ENCODE measurements around the gene NDOR1.
"Not testable (repeated sequence)": the region's sequence is repeated elsewhere in the genome, so short reads cannot be mapped to it uniquely, and the experiment has no call there.

The NDOR1 gene

DNA sequence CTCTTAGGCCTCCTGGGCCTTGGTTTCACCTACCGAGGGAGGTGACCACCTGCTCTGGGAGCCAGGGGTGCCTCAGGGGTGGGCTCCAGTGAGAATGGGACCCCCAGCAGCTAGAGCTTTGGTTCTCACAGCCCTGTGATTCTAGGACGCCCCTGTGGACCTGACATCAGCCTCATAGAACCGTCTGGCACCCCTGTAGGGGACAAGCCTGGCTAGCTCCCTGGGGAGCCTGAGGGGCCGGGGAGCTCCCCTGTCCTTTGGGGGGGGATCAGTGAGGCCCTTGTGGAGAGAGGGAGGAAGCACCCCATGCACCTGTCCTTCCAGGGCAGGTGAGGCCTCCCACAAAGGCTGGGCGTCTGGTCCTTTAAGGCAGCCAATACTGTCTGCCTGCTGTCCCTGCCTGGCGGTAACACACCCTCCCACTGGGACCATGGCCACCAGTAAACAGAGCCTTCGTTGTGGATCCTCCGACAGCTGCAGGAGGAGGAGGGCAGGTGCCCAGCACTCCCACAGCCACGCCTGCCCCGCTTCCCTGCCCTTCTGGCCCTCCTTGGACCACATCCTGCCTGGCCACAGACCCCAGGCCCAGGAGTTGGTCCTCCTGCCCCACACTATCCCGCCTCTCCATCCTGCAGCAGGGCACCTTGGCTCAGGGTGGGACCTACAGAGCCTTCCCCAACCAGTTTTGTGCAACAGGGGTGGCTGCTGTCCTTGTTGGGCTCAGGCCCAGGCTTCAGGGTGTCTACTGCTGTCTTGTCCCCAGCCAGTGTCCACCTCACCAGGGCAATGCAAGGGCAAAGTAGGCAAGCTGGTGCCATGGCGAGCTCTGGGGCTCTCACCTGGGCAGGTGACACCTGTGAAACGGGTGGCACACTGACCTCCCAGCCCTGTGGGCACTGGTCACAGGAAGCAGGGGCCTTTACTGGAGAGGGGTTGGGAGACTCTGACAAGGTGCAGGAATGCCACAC, 32.5 kb downstream of the NDOR1 start:
- Histone ChIP-seq H3K36me3 (ENCODE audit: insufficient read depth, low read length) (peaks cover 13% of the 10 kb centered on the region; the same call in 1 of the 2 replicates), H2AFZ (ENCODE audit: low read length) (no peak overlapping the region), H3F3A (ENCODE audit: low read depth) (0 out of 2 replicates have a peak, but pooled peaks cover 6% of the 10 kb centered on the region), H3K4me2 (ENCODE audit: low read depth, low read length, poor library complexity, severe bottlenecking) (peak overlapping the region; percentile 75), H3K4me3 (ENCODE audit: low read length, poor library complexity, severe bottlenecking) (no peak overlapping the region), H3K4me1 (ENCODE audit: insufficient read depth, low read length, poor library complexity, severe bottlenecking) (peaks cover 32% of the 10 kb centered on the region), H3K27me3 (ENCODE audit: insufficient read depth, low read length, poor library complexity, severe bottlenecking) (no peaks in the 10 kb centered on the region), H3K9ac (ENCODE audit: low read depth, low read length, poor library complexity, severe bottlenecking) (peak overlapping the region; percentile 55), H3K9me3 (ENCODE audit: insufficient read depth, low read depth, low read length) (no peaks in the 10 kb centered on the region), H4K20me1 (ENCODE audit: insufficient read depth, low read length, poor library complexity, severe bottlenecking) (peaks cover 15% of the 10 kb centered on the region), H3K79me2 (ENCODE audit: insufficient read depth, low read length) (peaks cover 41% of the 10 kb centered on the region), H3K9me2 (replicated peaks; ENCODE audit: low read depth, low read length) (no peaks in the 10 kb centered on the region)
- TF ChIP-seq, protein P1, sequence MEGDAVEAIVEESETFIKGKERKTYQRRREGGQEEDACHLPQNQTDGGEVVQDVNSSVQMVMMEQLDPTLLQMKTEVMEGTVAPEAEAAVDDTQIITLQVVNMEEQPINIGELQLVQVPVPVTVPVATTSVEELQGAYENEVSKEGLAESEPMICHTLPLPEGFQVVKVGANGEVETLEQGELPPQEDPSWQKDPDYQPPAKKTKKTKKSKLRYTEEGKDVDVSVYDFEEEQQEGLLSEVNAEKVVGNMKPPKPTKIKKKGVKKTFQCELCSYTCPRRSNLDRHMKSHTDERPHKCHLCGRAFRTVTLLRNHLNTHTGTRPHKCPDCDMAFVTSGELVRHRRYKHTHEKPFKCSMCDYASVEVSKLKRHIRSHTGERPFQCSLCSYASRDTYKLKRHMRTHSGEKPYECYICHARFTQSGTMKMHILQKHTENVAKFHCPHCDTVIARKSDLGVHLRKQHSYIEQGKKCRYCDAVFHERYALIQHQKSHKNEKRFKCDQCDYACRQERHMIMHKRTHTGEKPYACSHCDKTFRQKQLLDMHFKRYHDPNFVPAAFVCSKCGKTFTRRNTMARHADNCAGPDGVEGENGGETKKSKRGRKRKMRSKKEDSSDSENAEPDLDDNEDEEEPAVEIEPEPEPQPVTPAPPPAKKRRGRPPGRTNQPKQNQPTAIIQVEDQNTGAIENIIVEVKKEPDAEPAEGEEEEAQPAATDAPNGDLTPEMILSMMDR (conservative IDR thresholded peaks at IDR 0.05; ENCODE audit: low read length), result no peak
- no peak for TF ChIP-seq EZH2phosphoT487 (IDR thresholded peaks at IDR 0.05; ENCODE audit: borderline replicate concordance)

DNA sequence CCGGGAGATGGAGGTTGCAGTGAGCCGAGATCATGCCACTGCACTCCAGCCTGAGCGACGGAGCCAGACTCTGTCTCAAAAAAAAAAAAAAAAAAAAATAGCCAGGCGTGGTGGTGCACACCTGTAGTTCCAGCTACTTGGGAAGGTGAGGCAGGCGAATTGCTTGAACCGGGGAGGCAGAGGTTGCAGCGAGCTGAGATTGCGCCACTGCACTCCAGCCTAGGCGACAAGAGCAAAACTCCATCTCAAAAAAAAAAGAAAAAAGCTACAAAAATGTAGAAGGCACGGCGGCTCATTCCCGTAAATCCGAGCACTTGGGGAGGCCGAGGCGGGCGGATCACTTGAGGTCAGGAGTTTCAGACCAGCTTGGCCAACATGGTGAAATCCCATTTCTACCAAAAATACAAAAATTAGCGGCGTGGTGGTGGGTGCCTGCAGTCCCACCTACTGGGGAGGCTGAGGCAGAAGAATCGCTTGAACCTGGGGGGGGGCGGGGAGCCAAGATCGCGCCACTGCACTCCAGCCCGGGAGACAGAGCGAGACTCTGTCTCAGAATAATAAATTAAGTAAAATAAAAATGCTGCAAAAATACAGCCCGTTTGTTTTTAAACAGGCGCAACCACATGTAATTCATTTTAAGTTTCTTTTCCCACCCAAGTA, 34.2 kb downstream of the NDOR1 start:
- not testable (repeated sequence) for H3K27me3 ChIP-seq (ENCODE audit: insufficient read depth, low read length, poor library complexity, severe bottlenecking); H3K9me3 ChIP-seq (ENCODE audit: insufficient read depth, low read depth, low read length); H3K9me2 ChIP-seq (replicated peaks; ENCODE audit: low read depth, low read length); H3F3A ChIP-seq (ENCODE audit: low read depth)
- Histone ChIP-seq H4K20me1 (ENCODE audit: insufficient read depth, low read length, poor library complexity, severe bottlenecking) (peaks cover 24% of the 10 kb centered on the region), H3K4me2 (ENCODE audit: low read depth, low read length, poor library complexity, severe bottlenecking) (peak overlapping the region; percentile 75), H2AFZ (ENCODE audit: low read length) (peak overlapping the region; percentile 90), H3K4me1 (ENCODE audit: insufficient read depth, low read length, poor library complexity, severe bottlenecking) (peaks cover 40% of the 10 kb centered on the region), H3K4me3 (ENCODE audit: low read length, poor library complexity, severe bottlenecking) (peak overlapping the region; percentile 79), H3K36me3 (ENCODE audit: insufficient read depth, low read length) (peaks cover 21% of the 10 kb centered on the region; the same call in 1 of the 2 replicates), H3K79me2 (ENCODE audit: insufficient read depth, low read length) (peaks cover 51% of the 10 kb centered on the region), H3K9ac (ENCODE audit: low read depth, low read length, poor library complexity, severe bottlenecking) (peak overlapping the region; percentile 87)

DNA sequence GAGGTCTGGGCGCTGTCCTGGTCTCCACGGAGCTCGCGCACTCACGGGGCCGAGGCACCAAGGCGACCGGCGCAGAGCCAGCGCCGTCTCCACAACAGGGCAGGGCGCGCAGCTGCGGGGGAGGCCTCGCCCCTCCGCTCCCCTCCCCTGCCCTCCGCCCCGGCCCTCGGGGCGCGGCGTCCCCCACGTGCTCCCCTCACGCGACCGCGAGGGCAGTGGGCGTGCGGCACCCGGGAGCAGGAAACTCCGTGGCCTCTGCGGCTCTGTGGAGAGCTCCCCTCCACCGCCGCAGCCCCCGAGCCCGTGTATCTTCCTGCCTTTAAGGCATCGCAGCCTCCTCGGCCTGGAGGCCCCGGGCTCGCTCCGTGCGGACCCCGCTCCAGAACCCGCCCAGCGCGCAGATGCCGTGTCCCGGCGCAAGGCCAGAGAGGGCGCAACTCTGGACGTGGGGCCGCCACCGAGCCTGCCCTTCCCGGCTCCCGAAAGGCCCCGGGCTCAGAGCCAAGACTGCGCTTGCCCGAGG, 34.9 kb downstream of the NDOR1 start:
- no peak for TF ChIP-seq EZH2phosphoT487 (IDR thresholded peaks at IDR 0.05; ENCODE audit: borderline replicate concordance)
- TF ChIP-seq, protein P1 (conservative IDR thresholded peaks at IDR 0.05; ENCODE audit: low read length), result no peak; the same call in 1 of the 2 replicates
- Histone ChIP-seq H3K9ac (ENCODE audit: low read depth, low read length, poor library complexity, severe bottlenecking) (peak overlapping the region; percentile 87), H3K9me2 (replicated peaks; ENCODE audit: low read depth, low read length) (no peaks in the 10 kb centered on the region), H2AFZ (ENCODE audit: low read length) (peak overlapping the region; percentile 90), H3K4me3 (ENCODE audit: low read length, poor library complexity, severe bottlenecking) (peak overlapping the region; percentile 79), H3F3A (ENCODE audit: low read depth) (0 out of 2 replicates have a peak, but pooled peaks cover 6% of the 10 kb centered on the region), H3K4me2 (ENCODE audit: low read depth, low read length, poor library complexity, severe bottlenecking) (peak overlapping the region; percentile 75), H3K9me3 (ENCODE audit: insufficient read depth, low read depth, low read length) (no peaks in the 10 kb centered on the region), H3K79me2 (ENCODE audit: insufficient read depth, low read length) (peaks cover 51% of the 10 kb centered on the region), H4K20me1 (ENCODE audit: insufficient read depth, low read length, poor library complexity, severe bottlenecking) (peaks cover 24% of the 10 kb centered on the region), H3K4me1 (ENCODE audit: insufficient read depth, low read length, poor library complexity, severe bottlenecking) (peaks cover 40% of the 10 kb centered on the region), H3K27me3 (ENCODE audit: insufficient read depth, low read length, poor library complexity, severe bottlenecking) (no peaks in the 10 kb centered on the region), H3K36me3 (ENCODE audit: insufficient read depth, low read length) (peaks cover 21% of the 10 kb centered on the region; the same call in 1 of the 2 replicates)

Measured in Loucy (cell line).